Fibroblast of villous mesenchyme (primary cell): ENCODE data around the gene SRD5A1. TPM values are rescaled to one million over a fixed set of nuclear protein-coding genes. Genes with fewer than 3 reads are reported as not detected.

Source experiments
- DNase-seq: peaks from one replicate; pipeline ENCODE4 v3.0.0-alpha.2; 2010; ENCODE audit warnings: low read depth
- H3K4me3 ChIP-seq: 2 replicates; pipeline ENCODE4 v1.5.1; 2011; ENCODE audit warnings: low read depth, mild to moderate bottlenecking, low read length
- CTCF ChIP-seq: IDR thresholded peaks from 2 replicates; pipeline ENCODE4 v1.5.1; 2012; ENCODE audit warnings: low read depth, mild to moderate bottlenecking, low read length; ENCODE audit not compliant: insufficient read depth
- total RNA-seq: library from RNA; depleted of rRNA; stranded (reverse); fragments of >200 nt; gene quantifications from 2 replicates; pipeline ENCODE4 v1.2.3, GENCODE V29; 2012

SRD5A1 gene
- total RNA-seq, 1 donor, result 7.3 TPM

- no peak overlapping the region for H3K4me3 ChIP-seq
- no peak for DNase-seq
- TF ChIP-seq CTCF, result no peak
These were observed 43.5 kb downstream of the SRD5A1 start for GRCh38 chr5:6676702-6677101.

- no peak for TF ChIP-seq CTCF
- no peak for DNase-seq
- H3K4me3 ChIP-seq, result no peak overlapping the region
These were observed 45.1 kb downstream of the SRD5A1 start for GRCh38 chr5:6678385-6678784.

- TF ChIP-seq CTCF, result no peak
- H3K4me3 ChIP-seq, result no peak overlapping the region
- DNase-seq, result no peak
These were observed 47.7 kb downstream of the SRD5A1 start for GRCh38 chr5:6680922-6681321.

DNA sequence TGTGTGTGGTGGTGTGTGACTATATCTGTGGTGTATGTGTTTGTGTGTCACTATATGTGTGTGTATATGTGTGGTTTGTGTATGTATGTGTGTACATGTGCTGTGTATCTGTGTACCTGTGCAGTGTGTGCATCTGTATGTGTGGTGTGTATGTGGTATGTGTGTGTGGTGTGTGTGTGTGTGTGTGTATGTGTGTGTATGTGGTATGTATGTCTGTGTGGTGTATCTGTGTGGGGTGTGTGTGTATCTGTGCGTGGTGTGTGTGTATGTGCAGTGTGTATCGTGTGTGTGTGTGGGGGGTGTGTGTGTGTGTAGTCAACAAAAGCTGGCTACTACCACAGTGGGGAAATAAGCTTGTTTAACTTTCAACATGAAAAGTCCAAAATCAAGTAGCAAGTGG is 48.4 kb downstream of the SRD5A1 start:
- no peak overlapping the region for H3K4me3 ChIP-seq
- no peak for DNase-seq
- TF ChIP-seq CTCF, result no peak

DNA sequence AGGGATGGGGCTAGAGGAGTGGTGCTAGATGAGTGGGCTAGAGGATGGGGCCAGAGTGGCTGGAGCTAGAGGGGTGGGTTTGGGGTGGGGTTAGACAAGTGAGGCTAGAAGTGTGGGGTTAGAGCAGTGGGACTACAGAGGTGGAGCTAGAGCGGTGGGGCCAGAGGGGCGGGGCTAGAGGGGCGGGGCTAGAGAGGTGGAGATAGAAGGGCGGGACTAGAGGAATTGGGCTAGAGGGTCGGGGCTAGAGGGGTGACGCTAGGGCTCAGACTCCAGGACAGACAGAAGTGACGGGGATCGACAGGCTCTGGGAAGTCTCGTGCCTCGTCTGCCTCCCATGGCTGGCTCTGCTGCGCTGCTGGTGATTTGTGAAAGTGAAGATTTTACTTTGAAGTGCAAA is 49.0 kb downstream of the SRD5A1 start:
- DNase-seq, result no peak
- H3K4me3 ChIP-seq, result no peak overlapping the region
- no peak for TF ChIP-seq CTCF

- DNase-seq, result no peak
These were observed 50.0 kb downstream of the SRD5A1 start for GRCh38 chr5:6683241-6683640.

GRCh38 chr5:6684075-6684474 is 50.8 kb downstream of the SRD5A1 start:
- no peak for TF ChIP-seq CTCF
- H3K4me3 ChIP-seq, result no peak overlapping the region
- no peak for DNase-seq

More at GRCh38 chr5:6683241-6683640, 50.0 kb downstream of the SRD5A1 start:
- TF ChIP-seq CTCF, result no peak
- no peak overlapping the region for H3K4me3 ChIP-seq
